Naive thymus-derived CD8-positive, alpha-beta T cell (primary cell): Measurements from ENCODE around the gene HSPB9. TPM values are rescaled to one million over a fixed set of nuclear protein-coding genes. Genes with fewer than 3 reads are reported as not detected.
"Not testable (repeated sequence)": the region's sequence is repeated elsewhere in the genome, so short reads cannot be mapped to it uniquely, and the experiment has no call there.

Experiments used
- ATAC-seq, 2 donors: fragments of 150-1000 bp; cut with Tn5 transposase in 1 of 2; sonication (Bioruptor Pico), chemical (Tn5 transposase) in 1 of 2; 1 replicate in 1 of 2; 2 replicates in 1 of 2; pipeline ENCODE4 v1.10.0; 2021; ENCODE audit warnings: mild to moderate bottlenecking in 2 of 2, moderate library complexity in 2 of 2
- POLR2A ChIA-PET: fragments of 350-600 bp; sonication (Branson Sonifier 250); formaldehyde crosslinking; loops from one replicate; lab custom pipeline; 2021; ENCODE audit warnings: antibody characterized with exemption; lab: Charles Lee
- DNase-seq, 10 donors: peaks; one replicate each; pipeline versions ENCODE4 v3.0.0 to v3.0.0-alpha.2; 2020 to 2022
- H3K27ac Mint-ChIP-seq, 10 donors: one replicate each; pipeline ENCODE4 v1.8.0; 2020 to 2022; ENCODE audit warnings: mild to moderate bottlenecking in 10 of 10, mixed read lengths in 10 of 10, moderate library complexity in 4 of 10, inconsistent platforms in 1 of 10
- H3K27me3 Mint-ChIP-seq, 5 donors: one replicate each; pipeline ENCODE4 v1.8.0; 2021 to 2022; ENCODE audit warnings: mixed read lengths in 5 of 5
- H3K36me3 Mint-ChIP-seq, 3 donors: one replicate each; pipeline ENCODE4 v1.8.0; 2020 to 2022; ENCODE audit warnings: mixed read lengths in 3 of 3, mild to moderate bottlenecking in 2 of 3, inconsistent platforms in 1 of 3
- H3K4me1 Mint-ChIP-seq, 4 donors: one replicate each; pipeline ENCODE4 v1.8.0; 2021 to 2022; ENCODE audit warnings: mixed read lengths in 4 of 4
- H3K4me3 Mint-ChIP-seq, 10 donors: one replicate each; pipeline ENCODE4 v1.8.0; 2020 to 2022; ENCODE audit warnings: mild to moderate bottlenecking in 10 of 10, mixed read lengths in 10 of 10, moderate library complexity in 6 of 10, inconsistent platforms in 1 of 10
- H3K9me3 Mint-ChIP-seq, 9 donors: one replicate each; pipeline ENCODE4 v1.8.0; 2020 to 2022; ENCODE audit warnings: mixed read lengths in 9 of 9, mild to moderate bottlenecking in 3 of 9, inconsistent platforms in 1 of 9, moderate library complexity in 1 of 9
- polyA plus RNA-seq, 3 donors: library from polyadenylated mRNA; unstranded; fragments of 300-500 nt; fragmentation: Illumina TruSeq; gene quantifications; one replicate each; pipeline ENCODE4 v1.2.3, GENCODE V29; 2021
- total RNA-seq, 8 experiments: library from RNA in 2 of 8; stranded (reverse) in 2 of 8; gene quantifications; one replicate each; pipeline ENCODE4 v1.2.3 and lab custom pipeline; 2021 to 2026

HSPB9 gene
- total and polyA plus RNA-seq, 5 experiments from 2014 or later = not detected

GRCh38 chr17:42138749-42139492 lies 16.3 kb downstream of the HSPB9 start:
- H3K4me1 Mint-ChIP-seq = peaks cover 19 to 77% (median 65%) of the 10 kb centered on the region in 4 donors
- no peak overlapping the region for H3K4me3 Mint-ChIP-seq
- no peak for DNase-seq
- ATAC-seq = no peak
- POLR2A ChIA-PET = interaction anchor here (1.0 kb wide), 1 partner anchor 26 kb away, joined by 3 read pairs; the partner anchor contains the start of gene DHX58
- no peaks in the 10 kb centered on the region for H3K9me3 Mint-ChIP-seq
- H3K36me3 Mint-ChIP-seq = peaks cover 0 to 58% (median 2%) of the 10 kb centered on the region in 3 donors
- no peak overlapping the region for H3K27ac Mint-ChIP-seq
- H3K27me3 Mint-ChIP-seq = no peaks in the 10 kb centered on the region

DNA sequence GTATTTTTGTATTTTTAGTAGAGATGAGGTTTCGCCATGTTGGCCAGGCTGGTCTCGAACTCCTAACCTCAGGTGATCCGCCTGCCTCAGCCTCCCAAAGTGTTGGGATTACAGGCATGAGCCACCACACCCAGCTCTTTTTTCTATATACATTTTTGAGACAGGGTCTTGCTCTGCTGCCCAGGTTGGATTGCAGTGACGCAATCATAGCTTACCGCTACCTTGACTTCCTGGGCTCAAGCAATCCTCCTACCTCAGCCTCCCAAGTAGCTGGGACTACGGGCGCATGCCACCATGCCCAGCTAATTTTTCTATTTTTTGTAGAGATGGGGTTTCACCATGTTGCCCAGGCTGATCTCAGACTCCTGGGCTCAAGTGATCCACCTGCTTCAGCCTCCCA lies 18.1 kb downstream of the HSPB9 start:
- H3K27me3 Mint-ChIP-seq, DNase-seq, ATAC-seq, H3K9me3 Mint-ChIP-seq, POLR2A ChIA-PET: not testable (repeated sequence)
- Mint-ChIP-seq H3K27ac (peak overlapping the region in 1 of 10 donors; percentile 71), H3K4me3 (peak overlapping the region in 1 of 10 donors; percentile 45), H3K36me3 (peaks cover 0 to 61% (median 7%) of the 10 kb centered on the region in 3 donors), H3K4me1 (peaks cover 17 to 65% (median 56%) of the 10 kb centered on the region in 4 donors)

DNA sequence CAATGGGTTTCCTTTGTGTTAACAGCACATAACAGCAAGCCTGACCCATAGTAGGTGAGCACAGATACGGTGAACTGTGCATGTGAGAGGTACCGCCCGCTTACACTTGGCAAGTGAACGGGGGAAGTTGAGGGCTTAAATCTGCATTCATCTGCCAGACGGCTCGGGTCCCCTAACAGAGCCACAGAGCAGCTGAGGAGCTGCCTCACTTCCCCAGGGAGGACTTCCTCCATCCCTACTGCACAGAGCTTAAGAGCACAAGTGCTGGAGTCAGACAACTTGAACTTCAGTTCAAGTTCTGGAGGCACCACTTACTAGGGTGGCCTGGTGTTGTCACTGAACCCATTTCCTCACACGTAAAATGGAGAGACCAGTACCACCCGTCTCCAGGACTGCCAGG lies 18.8 kb downstream of the HSPB9 start:
- POLR2A ChIA-PET = no interaction called here
- Mint-ChIP-seq H3K9me3 (no peaks in the 10 kb centered on the region), H3K36me3 (peaks cover 0 to 62% (median 7%) of the 10 kb centered on the region in 3 donors), H3K4me1 (peaks cover 14 to 59% (median 50%) of the 10 kb centered on the region in 4 donors), H3K27me3 (no peaks in the 10 kb centered on the region), H3K4me3 (no peak overlapping the region), H3K27ac (no peak overlapping the region)
- DNase-seq = no peak
- no peak for ATAC-seq

- Mint-ChIP-seq H3K9me3 (no peaks in the 10 kb centered on the region), H3K27ac (peak overlapping the region in 2 of 10 donors; percentile 51 to 60), H3K4me1 (peaks cover 15 to 65% (median 55%) of the 10 kb centered on the region in 4 donors), H3K27me3 (no peaks in the 10 kb centered on the region), H3K4me3 (peak overlapping the region in 1 of 10 donors; percentile 39), H3K36me3 (peaks cover 0 to 58% (median 7%) of the 10 kb centered on the region in 3 donors)
- POLR2A ChIA-PET = interaction anchor here (0.5 to 0.6 kb wide), 3 partner anchors 13 to 149 kb away, joined by 3 to 4 read pairs (median 3); no protein-coding TSS in a partner anchor
- DNase-seq = no peak
- ATAC-seq = no peak
These were observed 19.8 kb downstream of the HSPB9 start for GRCh38 chr17:42142371-42142896.

DNA sequence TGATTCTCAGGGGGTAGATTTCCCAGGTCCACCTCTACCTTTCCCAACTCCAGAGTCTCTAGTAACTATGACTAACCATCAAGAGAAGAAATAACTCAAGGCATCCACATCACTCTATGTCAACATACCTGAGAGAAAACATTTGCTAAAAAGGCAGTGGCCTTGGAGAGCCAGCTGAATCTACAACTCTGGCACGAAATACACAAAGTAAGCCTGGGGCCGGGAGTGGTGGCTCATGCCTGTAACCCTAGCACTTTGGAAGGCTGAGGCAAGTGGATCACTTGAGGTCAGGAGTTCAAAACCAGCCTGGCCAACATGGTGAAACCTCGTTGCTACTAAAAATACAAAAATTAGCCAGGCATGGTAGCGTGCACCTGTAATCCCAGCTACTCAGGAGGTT lies 20.5 kb downstream of the HSPB9 start:
- H3K27me3 Mint-ChIP-seq, H3K9me3 Mint-ChIP-seq, DNase-seq, ATAC-seq, H3K4me3 Mint-ChIP-seq: not testable (repeated sequence)
- H3K36me3 Mint-ChIP-seq = peaks cover 0 to 58% (median 7%) of the 10 kb centered on the region in 3 donors
- H3K27ac Mint-ChIP-seq = peak overlapping the region in 3 of 10 donors; percentile 2 to 36 (median 7)
- H3K4me1 Mint-ChIP-seq = peaks cover 14 to 68% (median 55%) of the 10 kb centered on the region in 4 donors
- POLR2A ChIA-PET = interaction anchor here (0.6 kb wide), 2 partner anchors 12 kb away, joined by 3 to 4 read pairs; no protein-coding TSS in a partner anchor

DNA sequence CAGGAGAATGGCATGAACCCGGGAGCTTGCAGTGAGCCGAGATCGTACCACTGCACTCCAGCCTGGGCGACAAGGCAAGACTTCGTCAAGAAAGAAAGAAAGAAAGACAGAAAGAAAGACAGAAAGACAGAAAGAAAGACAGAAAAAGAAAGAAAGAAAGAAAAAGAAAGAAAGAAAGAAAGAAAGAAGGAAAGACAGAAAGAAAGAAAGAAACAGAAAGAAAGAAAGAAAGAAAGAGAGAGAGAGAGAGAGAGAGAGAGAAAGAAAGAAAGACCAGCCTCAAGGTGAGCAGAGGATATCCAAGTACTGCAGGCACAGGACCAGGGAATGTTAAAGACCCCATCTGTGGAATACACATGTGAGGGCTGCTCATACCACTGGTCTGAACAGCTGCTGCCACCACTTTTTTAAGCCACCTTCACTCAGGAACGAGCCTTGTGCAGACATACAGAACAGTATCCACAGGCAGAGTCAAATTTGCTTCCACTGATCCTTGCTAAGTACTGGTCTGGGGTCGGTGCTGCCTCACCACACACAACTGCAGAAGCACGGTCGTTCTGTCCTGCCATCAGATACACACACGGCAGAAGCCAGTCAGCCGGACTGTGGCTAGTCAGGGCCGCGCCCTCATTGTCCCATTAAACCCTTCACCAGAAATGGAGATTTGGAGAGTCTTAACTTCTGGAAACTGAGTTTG lies 24.5 kb downstream of the HSPB9 start:
- H3K9me3 Mint-ChIP-seq = no peaks in the 10 kb centered on the region
- peaks cover 0 to 58% (median 5%) of the 10 kb centered on the region in 3 donors for H3K36me3 Mint-ChIP-seq
- no peaks in the 10 kb centered on the region for H3K27me3 Mint-ChIP-seq
- H3K27ac Mint-ChIP-seq = peak overlapping the region in 5 of 10 donors; percentile 8 to 70 (median 51)
- POLR2A ChIA-PET = no interaction called here
- ATAC-seq = no peak
- peak overlapping the region in 2 of 10 donors; percentile 5 to 54 for H3K4me3 Mint-ChIP-seq
- no peak for DNase-seq
- H3K4me1 Mint-ChIP-seq = peaks cover 19 to 61% (median 49%) of the 10 kb centered on the region in 4 donors

DNA sequence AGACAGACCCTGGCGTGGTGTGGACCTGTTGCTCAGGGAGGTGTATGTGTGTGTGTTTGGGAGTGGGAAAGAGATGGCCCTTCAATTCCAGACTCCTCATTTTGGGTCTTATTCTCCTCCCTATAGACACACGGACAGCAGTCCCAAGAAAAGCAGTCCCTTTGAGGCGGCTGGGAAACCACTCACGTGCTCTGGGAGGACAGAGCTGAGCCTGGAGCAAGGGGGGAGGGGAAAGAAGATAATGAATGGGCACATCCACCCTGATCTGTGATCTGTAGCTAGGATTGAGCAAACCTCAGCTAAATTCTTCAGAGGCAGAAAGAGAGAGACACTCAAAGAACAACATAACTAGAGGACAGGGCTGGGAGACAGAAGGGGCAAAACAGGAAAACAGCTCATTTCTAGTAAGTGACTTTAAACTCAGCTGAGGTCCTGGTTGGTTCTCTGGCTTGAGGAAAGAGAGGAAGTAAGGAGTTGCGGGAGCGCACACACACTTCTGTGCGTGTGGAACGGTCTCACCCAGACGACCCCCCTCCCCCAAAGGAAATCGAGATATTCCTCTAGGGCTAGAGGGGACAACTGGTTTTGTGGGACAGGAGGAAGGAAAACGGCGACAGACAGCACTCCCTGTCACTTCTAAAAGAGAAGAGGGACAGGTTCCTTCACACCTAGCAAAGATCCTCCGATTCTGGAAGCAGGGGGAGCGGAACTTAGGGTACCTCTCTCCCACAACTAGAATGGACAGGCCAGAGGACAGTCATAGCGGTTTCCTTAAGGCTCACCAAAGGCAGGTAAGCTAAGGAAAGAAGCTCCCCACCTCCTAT lies 31.5 kb downstream of the HSPB9 start:
- Mint-ChIP-seq H3K4me3 (peak overlapping the region; percentile 85 to 98 (median 92)), H3K36me3 (peaks cover 0 to 14% (median 4%) of the 10 kb centered on the region in 3 donors), H3K9me3 (peaks cover 0 to 3% (median 0%) of the 10 kb centered on the region in 9 donors), H3K27ac (peak overlapping the region; percentile 83 to 98 (median 94)), H3K27me3 (peaks cover 0 to 1% (median 0%) of the 10 kb centered on the region in 5 donors), H3K4me1 (peaks cover 20 to 51% (median 43%) of the 10 kb centered on the region in 4 donors)
- POLR2A ChIA-PET = interaction anchor here (0.6 to 1.7 kb wide), 8 partner anchors 18 to 508 kb away, joined by 3 to 11 read pairs (median 4); partner anchors contain the start of genes DNAJC7 and KLHL11
- peak in 2 of 10 donors; percentile 9 to 11 for DNase-seq
- ATAC-seq = no peak

- Mint-ChIP-seq H3K4me3 (peak overlapping the region; percentile 72 to 98 (median 92)), H3K36me3 (peaks cover 0 to 11% (median 4%) of the 10 kb centered on the region in 3 donors), H3K4me1 (peaks cover 20 to 47% (median 42%) of the 10 kb centered on the region in 4 donors), H3K27me3 (peaks cover 0 to 1% (median 0%) of the 10 kb centered on the region in 5 donors), H3K9me3 (peaks cover 0 to 3% (median 0%) of the 10 kb centered on the region in 9 donors), H3K27ac (peak overlapping the region in 7 of 10 donors; percentile 57 to 98 (median 82))
- POLR2A ChIA-PET = interaction anchor here (0.6 to 1.7 kb wide), 13 partner anchors 12 to 1232 kb away, joined by 3 to 11 read pairs (median 3); partner anchors contain the start of genes CNP, DHX58, DNAJC7 and GHDC
- ATAC-seq (no peak), DNase-seq (no peak)
These were observed 33.0 kb downstream of the HSPB9 start for GRCh38 chr17:42155614-42156045.

DNA sequence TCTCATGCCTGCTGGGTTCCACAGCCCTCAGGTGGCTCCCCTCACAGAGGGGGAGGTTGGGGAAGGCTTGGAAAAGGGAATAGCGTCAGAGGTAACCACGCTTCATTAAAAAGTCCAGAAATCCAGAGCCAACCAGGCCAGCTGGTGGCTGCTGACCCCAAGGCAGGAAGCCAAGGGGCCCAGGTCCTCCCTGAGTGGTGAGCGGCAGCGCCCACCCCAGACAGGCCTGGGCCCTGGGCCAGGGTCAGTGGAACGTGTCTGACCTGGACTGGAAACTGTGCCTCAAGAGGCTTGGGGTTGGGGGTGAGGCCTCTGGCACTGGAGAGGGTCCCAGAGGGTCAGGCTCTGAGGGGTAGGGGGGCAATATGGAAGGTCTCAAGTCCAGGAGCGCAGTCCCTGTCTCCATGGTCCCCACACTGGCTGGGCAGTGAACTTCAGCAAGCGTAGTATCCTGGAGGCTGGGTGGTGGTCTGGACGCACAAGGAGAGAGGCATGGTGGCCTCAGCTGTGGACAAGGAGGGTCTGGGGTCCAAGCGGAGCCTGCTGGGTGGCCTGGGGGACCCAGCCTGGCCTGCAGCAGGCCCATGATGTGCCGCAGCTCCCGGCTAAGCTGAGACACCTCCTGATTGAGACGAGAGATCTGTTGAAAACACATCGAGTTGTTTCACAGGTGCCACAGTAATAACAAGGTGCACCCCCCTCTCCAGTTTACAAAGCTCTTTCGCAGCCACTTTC lies 37.4 kb downstream of the HSPB9 start:
- POLR2A ChIA-PET = interaction anchor here (0.6 to 0.7 kb wide), 2 partner anchors 21 to 464 kb away, joined by 3 to 5 read pairs; no protein-coding TSS in a partner anchor
- Mint-ChIP-seq H3K4me3 (no peak overlapping the region), H3K36me3 (no peaks in the 10 kb centered on the region), H3K4me1 (peaks cover 5 to 12% (median 9%) of the 10 kb centered on the region in 4 donors), H3K9me3 (peaks cover 0 to 2% (median 0%) of the 10 kb centered on the region in 9 donors), H3K27ac (no peak overlapping the region), H3K27me3 (no peaks in the 10 kb centered on the region)
- DNase-seq = no peak
- no peak for ATAC-seq

- DNase-seq = no peak
- no peaks in the 10 kb centered on the region for H3K36me3 Mint-ChIP-seq
- POLR2A ChIA-PET = interaction anchor here (0.6 to 0.7 kb wide), 3 partner anchors 21 to 656 kb away, joined by 3 to 5 read pairs (median 3); no protein-coding TSS in a partner anchor
- peaks cover 0 to 2% (median 0%) of the 10 kb centered on the region in 9 donors for H3K9me3 Mint-ChIP-seq
- H3K27me3 Mint-ChIP-seq = no peaks in the 10 kb centered on the region
- H3K27ac Mint-ChIP-seq = no peak overlapping the region
- H3K4me3 Mint-ChIP-seq = no peak overlapping the region
- H3K4me1 Mint-ChIP-seq = peaks cover 2 to 8% (median 7%) of the 10 kb centered on the region in 4 donors
- ATAC-seq = no peak
These were observed 37.9 kb downstream of the HSPB9 start for GRCh38 chr17:42160531-42160910.

GRCh38 chr17:42163113-42163512 lies 40.5 kb downstream of the HSPB9 start:
- peak in 1 of 10 donors; percentile 11 for DNase-seq
- no peak for ATAC-seq
- Mint-ChIP-seq H3K27ac (peak overlapping the region in 2 of 10 donors; percentile 32 to 74), H3K4me3 (peak overlapping the region in 1 of 10 donors; percentile 62), H3K4me1 (peaks cover 0 to 8% (median 0%) of the 10 kb centered on the region in 4 donors), H3K9me3 (no peaks in the 10 kb centered on the region), H3K36me3 (no peaks in the 10 kb centered on the region), H3K27me3 (no peaks in the 10 kb centered on the region)
- POLR2A ChIA-PET = no interaction called here
